ENCODE measurements around the gene ARHGAP19. TPM values are rescaled to one million over a fixed set of nuclear protein-coding genes. Genes with fewer than 3 reads are reported as not detected.

Gene ARHGAP19
- total RNA-seq, 1 experiment from 2014 or later = 11.2 TPM

DNA sequence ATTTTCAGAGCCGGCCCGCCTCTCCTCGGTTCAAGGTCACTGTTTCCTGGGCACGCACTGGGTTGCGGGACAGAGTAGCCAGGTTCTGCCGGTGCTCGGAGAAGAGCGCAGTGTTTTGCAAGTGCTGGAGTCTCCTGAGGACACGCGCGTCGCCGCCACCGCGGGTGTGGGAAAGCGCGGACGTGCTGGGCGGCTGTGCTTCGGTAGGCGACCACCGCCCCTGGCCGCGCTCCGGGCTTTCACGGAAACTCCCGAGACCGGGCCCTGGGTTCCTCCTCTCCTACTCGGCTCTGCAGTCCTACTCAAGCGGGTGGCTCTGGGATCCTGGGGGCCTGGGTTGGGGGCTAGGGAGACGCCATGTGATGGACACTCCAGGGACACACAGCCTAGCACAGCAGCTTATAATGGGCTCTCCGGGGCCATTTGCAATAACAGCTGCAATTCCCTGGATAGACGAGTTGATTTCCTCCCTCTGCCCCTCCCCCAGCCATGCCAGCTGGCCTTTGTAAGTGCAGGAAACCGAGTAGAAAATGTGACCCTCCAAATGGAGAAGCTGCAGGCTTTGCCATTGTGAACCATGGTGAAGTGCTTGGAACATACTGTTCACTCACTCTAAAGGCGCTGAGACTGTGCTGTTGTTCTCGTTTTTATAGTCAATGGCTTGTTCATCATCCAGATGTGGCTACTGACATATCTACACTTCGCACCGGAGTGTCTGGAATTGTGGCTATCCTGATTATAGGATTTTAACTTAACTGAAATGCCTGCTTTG lies 28.8 kb upstream of the ARHGAP19 start:
- intact Hi-C loops (cut with micrococcal nuclease; ENCODE audit: unreplicated experiment) = no loop called here
- POLR2A ChIA-PET (ENCODE audit: unreplicated experiment) = no interaction called here
- no peak for TF ChIP-seq EZH2 (IDR thresholded peaks at IDR 0.05; ENCODE audit: low read depth)
- TF ChIP-seq, protein P1, sequence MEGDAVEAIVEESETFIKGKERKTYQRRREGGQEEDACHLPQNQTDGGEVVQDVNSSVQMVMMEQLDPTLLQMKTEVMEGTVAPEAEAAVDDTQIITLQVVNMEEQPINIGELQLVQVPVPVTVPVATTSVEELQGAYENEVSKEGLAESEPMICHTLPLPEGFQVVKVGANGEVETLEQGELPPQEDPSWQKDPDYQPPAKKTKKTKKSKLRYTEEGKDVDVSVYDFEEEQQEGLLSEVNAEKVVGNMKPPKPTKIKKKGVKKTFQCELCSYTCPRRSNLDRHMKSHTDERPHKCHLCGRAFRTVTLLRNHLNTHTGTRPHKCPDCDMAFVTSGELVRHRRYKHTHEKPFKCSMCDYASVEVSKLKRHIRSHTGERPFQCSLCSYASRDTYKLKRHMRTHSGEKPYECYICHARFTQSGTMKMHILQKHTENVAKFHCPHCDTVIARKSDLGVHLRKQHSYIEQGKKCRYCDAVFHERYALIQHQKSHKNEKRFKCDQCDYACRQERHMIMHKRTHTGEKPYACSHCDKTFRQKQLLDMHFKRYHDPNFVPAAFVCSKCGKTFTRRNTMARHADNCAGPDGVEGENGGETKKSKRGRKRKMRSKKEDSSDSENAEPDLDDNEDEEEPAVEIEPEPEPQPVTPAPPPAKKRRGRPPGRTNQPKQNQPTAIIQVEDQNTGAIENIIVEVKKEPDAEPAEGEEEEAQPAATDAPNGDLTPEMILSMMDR (conservative IDR thresholded peaks at IDR 0.05) = no peak

GRCh38 chr10:97320480-97321031 lies 28.1 kb upstream of the ARHGAP19 start:
- Histone ChIP-seq H2AFZ (no peak overlapping the region; the same call in 1 of the 2 replicates), H3K9me3 (ENCODE audit: insufficient read depth, low read depth) (no peaks in the 10 kb centered on the region), H3K4me3 (peak overlapping the region; percentile 71; the same call in 1 of the 2 replicates), H3K27me3 (ENCODE audit: insufficient read depth, low read depth) (no peaks in the 10 kb centered on the region), H3K27ac (no peak overlapping the region), H3K79me2 (ENCODE audit: low read depth) (no peaks in the 10 kb centered on the region), H3K9me2 (ENCODE audit: insufficient read depth) (no peaks in the 10 kb centered on the region), H3F3A (ENCODE audit: insufficient read depth, low read depth) (no peaks in the 10 kb centered on the region), H4K20me1 (ENCODE audit: insufficient read depth) (no peaks in the 10 kb centered on the region), H3K4me1 (replicated peaks; ENCODE audit: insufficient read depth) (no peaks in the 10 kb centered on the region), H3K36me3 (ENCODE audit: low read depth) (no peaks in the 10 kb centered on the region), H3K4me2 (peak overlapping the region; percentile 81)
- no peak for DNase-seq
- POLR2A ChIA-PET (ENCODE audit: unreplicated experiment) = no interaction called here
- TF ChIP-seq, protein P1 (conservative IDR thresholded peaks at IDR 0.05) = no peak
- no peak for TF ChIP-seq EZH2 (IDR thresholded peaks at IDR 0.05; ENCODE audit: low read depth)
- BruUV-seq (replicated peaks) = no TSS peak
- intact Hi-C loops (cut with micrococcal nuclease; ENCODE audit: unreplicated experiment) = loop anchor here (1.0 kb wide), 1 partner anchor 28 kb away; the partner anchor contains the start of gene ARHGAP19
- CTCF ChIA-PET = no interaction called here

More for the DNA sequence above, 28.8 kb upstream of the ARHGAP19 start:
- no peak for DNase-seq
- Histone ChIP-seq H3K27me3 (ENCODE audit: insufficient read depth, low read depth) (no peaks in the 10 kb centered on the region), H3K4me3 (no peak overlapping the region), H3K36me3 (ENCODE audit: low read depth) (no peaks in the 10 kb centered on the region), H3K4me1 (replicated peaks; ENCODE audit: insufficient read depth) (no peaks in the 10 kb centered on the region), H3K9me3 (ENCODE audit: insufficient read depth, low read depth) (no peaks in the 10 kb centered on the region), H3K9me2 (ENCODE audit: insufficient read depth) (no peaks in the 10 kb centered on the region), H3F3A (ENCODE audit: insufficient read depth, low read depth) (no peaks in the 10 kb centered on the region), H3K4me2 (no peak overlapping the region), H3K27ac (no peak overlapping the region), H3K79me2 (ENCODE audit: low read depth) (no peaks in the 10 kb centered on the region), H2AFZ (no peak overlapping the region), H4K20me1 (ENCODE audit: insufficient read depth) (no peaks in the 10 kb centered on the region)
- CTCF ChIA-PET = no interaction called here
- no TSS peak for BruUV-seq (replicated peaks)

- Histone ChIP-seq H3K4me2 (peak overlapping the region; percentile 81), H4K20me1 (ENCODE audit: insufficient read depth) (no peaks in the 10 kb centered on the region), H3K36me3 (ENCODE audit: low read depth) (no peaks in the 10 kb centered on the region), H3K27ac (no peak overlapping the region), H3K4me3 (peak overlapping the region; percentile 71), H3F3A (ENCODE audit: insufficient read depth, low read depth) (no peaks in the 10 kb centered on the region), H3K79me2 (ENCODE audit: low read depth) (no peaks in the 10 kb centered on the region), H3K4me1 (replicated peaks; ENCODE audit: insufficient read depth) (no peaks in the 10 kb centered on the region), H3K9me3 (ENCODE audit: insufficient read depth, low read depth) (no peaks in the 10 kb centered on the region), H2AFZ (peak overlapping the region; percentile 69), H3K9me2 (ENCODE audit: insufficient read depth) (no peaks in the 10 kb centered on the region), H3K27me3 (ENCODE audit: insufficient read depth, low read depth) (no peaks in the 10 kb centered on the region)
- TF ChIP-seq, protein P1 (conservative IDR thresholded peaks at IDR 0.05) = no peak
- no peak for TF ChIP-seq EZH2 (IDR thresholded peaks at IDR 0.05; ENCODE audit: low read depth)
- CTCF ChIA-PET = interaction anchor here (0.7 kb wide), 1 partner anchor 41 kb away, joined by 4 read pairs; no protein-coding TSS in a partner anchor
- intact Hi-C loops (cut with micrococcal nuclease; ENCODE audit: unreplicated experiment) = loop anchor here (1.0 kb wide), 1 partner anchor 28 kb away; the partner anchor contains the start of gene ARHGAP19
- TSS peak; percentile 55 for BruUV-seq (replicated peaks)
- POLR2A ChIA-PET (ENCODE audit: unreplicated experiment) = interaction anchor here (0.5 to 0.7 kb wide), 3 partner anchors 8 to 404 kb away, joined by 3 to 7 read pairs (median 5); no protein-coding TSS in a partner anchor
- DNase-seq = peak in 1 of 2 experiments; percentile 35
These were observed 27.4 kb upstream of the ARHGAP19 start for GRCh38 chr10:97319671-97320479.
